K562 (cell line): ENCODE results near the gene POLR3A. TPM values are rescaled to one million over a fixed set of nuclear protein-coding genes. Genes with fewer than 3 reads are reported as not detected.

Experiments
- ATAC-seq: fragments of 200-7000 bp; cut with Tn5 transposase; 3 replicates; pipeline ENCODE4 v1.9.1; 2020; ENCODE audit warnings: moderate library complexity
- BruUV-seq: library from RNA; stranded (reverse); fragments of 400-500 nt; replicated peaks from 2 replicates; lab custom pipeline; 2021; lab: Mats Ljungman, UMichigan
- CTCF ChIA-PET: fragments of 300-600 bp; formaldehyde crosslinking; extraction: SDS; loops from one replicate; lab custom pipeline; 2021; ENCODE audit warnings: low intra/inter-chr PET ratio; lab: Yijun Ruan, JAX
- POLR2A ChIA-PET: fragments of 300-600, 350-650 bp; sonication (Branson Sonifier 250); formaldehyde crosslinking; extraction: SDS; loops from one replicate; lab custom pipeline; 2021; ENCODE audit warnings: antibody characterized with exemption, inconsistent platforms; lab: Yijun Ruan, JAX
- DNase-seq, 4 experiments: peaks; one replicate each; pipeline versions ENCODE4 v3.0.0 to v3.0.0-alpha.2; 2011 to 2018; ENCODE audit warnings: low spot score in 3 of 4, mixed read lengths in 3 of 4; ENCODE audit errors: extremely low read depth in 1 of 4
- FAIRE-seq: peaks from 2 replicates; lab custom pipeline; 2011; peaks lifted over from hg19 to GRCh38; lab: Jason Lieb, UNC
- H2AFZ ChIP-seq: 2 replicates; pipeline ENCODE4 v1.6.0; 2011; ENCODE audit warnings: low read depth, low read length, control low read depth, inconsistent platforms
- H3K27ac ChIP-seq: fragments of 200-600 bp; 3 replicates; pipeline ENCODE4 v1.8.0; 2011; ENCODE audit warnings: low read depth, mild to moderate bottlenecking, control low read depth, inconsistent platforms, low read length, moderate library complexity, mixed read lengths; ENCODE audit errors: extremely low read depth
- H3K27me3 ChIP-seq, 2 experiments: fragments of 300-600 bp in 1 of 2; 2 replicates in 1 of 2; 3 replicates in 1 of 2; pipeline versions ENCODE4 v1.6.0 to v1.8.0; 2011; ENCODE audit warnings: inconsistent platforms in 2 of 2, low read length in 2 of 2, mild to moderate bottlenecking in 1 of 2, mixed read lengths in 1 of 2, moderate library complexity in 1 of 2; ENCODE audit not compliant: control insufficient read depth in 2 of 2, insufficient read depth in 2 of 2
- H3K36me3 ChIP-seq: fragments of 300-600 bp; 3 replicates; pipeline ENCODE4 v1.8.0; 2011; ENCODE audit warnings: mild to moderate bottlenecking, low read length, inconsistent platforms; ENCODE audit not compliant: control insufficient read depth, insufficient read depth
- H3K4me1 ChIP-seq, 2 experiments: fragments of 200-600 bp in 1 of 2; replicated peaks in 1 of 2; 2 replicates in 1 of 2; 3 replicates in 1 of 2; pipeline versions ENCODE4 v1.5.1 to v1.8.0; 2011; ENCODE audit warnings: inconsistent platforms in 2 of 2, low read length in 2 of 2, mild to moderate bottlenecking in 1 of 2, mixed read lengths in 1 of 2, moderate library complexity in 1 of 2; ENCODE audit not compliant: control insufficient read depth in 2 of 2, insufficient read depth in 2 of 2
- H3K4me2 ChIP-seq: 2 replicates; pipeline ENCODE4 v1.6.1; 2011; ENCODE audit warnings: low read length, control low read depth, inconsistent platforms, mixed read lengths; ENCODE audit not compliant: insufficient read depth
- H3K4me3 ChIP-seq: fragments of 200-600 bp; sonication (generic), shearing (Covaris generic); 2 replicates; pipeline ENCODE4 v1.5.1; 2016; ENCODE audit warnings: control low read depth, inconsistent platforms
- H3K79me2 ChIP-seq: fragments of 200-600 bp; 3 replicates; pipeline ENCODE4 v1.8.0; 2011; ENCODE audit warnings: low read length, inconsistent platforms; ENCODE audit not compliant: control insufficient read depth, insufficient read depth
- H3K9ac ChIP-seq, 2 experiments: 2 replicates each; pipeline versions ENCODE4 v1.6.0 to v1.6.1; 2011; ENCODE audit warnings: low read depth in 2 of 2, low read length in 2 of 2, control low read depth in 1 of 2, inconsistent platforms in 1 of 2, mild to moderate bottlenecking in 1 of 2, mixed read lengths in 1 of 2; ENCODE audit not compliant: insufficient read depth in 1 of 2
- H3K9me1 ChIP-seq: one replicate; pipeline ENCODE4 v1.6.0; 2011; ENCODE audit warnings: inconsistent platforms, mild to moderate bottlenecking, low read length, moderate library complexity; ENCODE audit not compliant: control insufficient read depth, insufficient read depth
- H3K9me3 ChIP-seq: replicated peaks from 2 replicates; pipeline ENCODE4 v1.5.1; 2011; ENCODE audit warnings: low read depth, low read length, inconsistent platforms; ENCODE audit not compliant: control insufficient read depth, insufficient read depth
- H4K20me1 ChIP-seq: replicated peaks from 2 replicates; pipeline ENCODE4 v1.6.1; 2011; ENCODE audit warnings: low read length, inconsistent platforms, mixed read lengths; ENCODE audit not compliant: control insufficient read depth, insufficient read depth
- CTBP1 ChIP-seq: fragments of 450-650 bp; IDR thresholded peaks from 2 replicates; pipeline ENCODE4 v1.6.1; 2016; ENCODE audit warnings: borderline replicate concordance
- GABPB1 ChIP-seq: sonication (generic); formaldehyde crosslinking; IDR thresholded peaks from 2 replicates; pipeline ENCODE4 v1.8.0; 2022; ENCODE audit warnings: mild to moderate bottlenecking, missing genetic modification reagents
- HNRNPL ChIP-seq: fragments of 200-400 bp; formaldehyde crosslinking; IDR thresholded peaks from 2 replicates; pipeline ENCODE4 v1.6.1; 2017; ENCODE audit warnings: low read depth, mild to moderate bottlenecking, low read length
- MAZ ChIP-seq, 2 experiments: fragments of 450-650 bp in 1 of 2; sonication (generic) in 1 of 2; formaldehyde crosslinking; IDR thresholded peaks in 1 of 2; conservative IDR thresholded peaks in 1 of 2; 2 replicates each; pipeline versions ENCODE4 v1.4.0 to v1.5.0; 2020; ENCODE audit warnings: mild to moderate bottlenecking in 1 of 2, missing genetic modification reagents in 1 of 2
- NBN ChIP-seq: fragments of 450-650 bp; IDR thresholded peaks from 2 replicates; pipeline ENCODE4 v1.6.1; 2016; ENCODE audit warnings: low read depth, mild to moderate bottlenecking
- PBX2 ChIP-seq, 2 experiments: IDR thresholded peaks in 1 of 2; conservative IDR thresholded peaks in 1 of 2; 2 replicates each; pipeline ENCODE4 v1.6.1; 2016; ENCODE audit warnings: low read depth in 2 of 2, mild to moderate bottlenecking in 1 of 2, missing compliant biosample characterization in 1 of 2, missing genetic modification characterization in 1 of 2, moderate library complexity in 1 of 2
- RBFOX2 ChIP-seq: fragments of 200-400 bp; formaldehyde crosslinking; IDR thresholded peaks from 2 replicates; pipeline ENCODE4 v1.6.1; 2017; ENCODE audit warnings: low read depth, mild to moderate bottlenecking, low read length, moderate library complexity
- SMAD3 ChIP-seq: fragments of 450-650 bp; formaldehyde crosslinking; conservative IDR thresholded peaks from 2 replicates; pipeline ENCODE4 v1.4.0; 2020; ENCODE audit warnings: mild to moderate bottlenecking
- SUPT5H ChIP-seq: fragments of 450-650 bp; IDR thresholded peaks from 2 replicates; pipeline ENCODE4 v1.6.1; 2016
- ZHX1 ChIP-seq: fragments of 150-350 bp; conservative IDR thresholded peaks from 2 replicates; pipeline ENCODE4 v1.6.1; 2014; ENCODE audit warnings: low read length
- ZNF165 ChIP-seq: fragments of 250-450 bp; sonication (Bioruptor Pico); IDR thresholded peaks from 2 replicates; pipeline ENCODE4 v1.4.0; 2020; ENCODE audit warnings: borderline replicate concordance
- ZNF224 ChIP-seq: sonication (generic); formaldehyde crosslinking; IDR thresholded peaks from 2 replicates; pipeline ENCODE4 v1.8.0; 2022; ENCODE audit warnings: mild to moderate bottlenecking, missing genetic modification reagents
- ZNF668 ChIP-seq: fragments of 250-450 bp; sonication (Bioruptor Pico); IDR thresholded peaks from 2 replicates; pipeline ENCODE4 v1.8.0; 2022; ENCODE audit warnings: mild to moderate bottlenecking, inconsistent platforms
- WGBS: fragments of 100-300 bp; shearing (Covaris generic); methylation state at CpG from one replicate; pipeline ENCODE4 v1.1.6; 2016; ENCODE audit warnings: low coverage, mixed read lengths; ENCODE audit not compliant: insufficient coverage; ENCODE audit errors: missing lambda C conversion rate; 5-methylcytosine and 5-hydroxymethylcytosine counted together
- in situ Hi-C: fragments of 300-500 bp; cut with MboI; formaldehyde crosslinking; loops from 4 replicates; pipeline ENCODE4 v1.15.0; 2018; ENCODE audit warnings: inconsistent platforms, mixed read lengths
- intact Hi-C: fragments of 100-400 bp; cut with micrococcal nuclease; formaldehyde crosslinking; loops from 2 replicates; pipeline ENCODE4 v1.14.2; 2022
- polyA plus RNA-seq, 8 experiments: library from polyadenylated mRNA; depleted of rRNA in 4 of 8; stranded (reverse) in 5 of 8; unstranded in 3 of 8; fragments of >200 nt; fragmentation: Nextera tagmentation in 2 of 8; fragmentation: Illumina TruSeq in 1 of 8; extraction: Ambion mirVana in 2 of 8; extraction: Trizol in 1 of 8; gene quantifications; 2 replicates each; pipeline versions ENCODE4 v1.2.1 to v1.2.3, GENCODE V29; 2011 to 2014; ENCODE audit warnings: inconsistent platforms in 1 of 8, missing spikeins in 1 of 8
- total RNA-seq, 7 experiments: library from RNA; depleted of rRNA in 6 of 7; stranded (reverse); fragments of >200 nt in 6 of 7; fragmentation: Illumina TruSeq in 2 of 7; extraction: Trizol in 2 of 7; gene quantifications; 2 replicates each; pipeline versions ENCODE4 v1.2.1 to v1.2.3, GENCODE V29; 2011 to 2021; ENCODE audit warnings: low replicate concordance in 1 of 7

POLR3A gene
- total and polyA plus RNA-seq, 9 of the 15 experiments (the other 6 are each of a cell fraction or from before 2014, with no cell fraction given) = 14.9 to 37.0 (median 26.7) TPM

GRCh38 chr10:77926566-77927401, 102.5 kb downstream of the POLR3A start, which contains the start of gene DLG5:
Gene DLG5 (minus strand): TSS chr10:77926755. CDS start chr10:77926520, 235 bp downstream.
- no TSS peak for BruUV-seq
- TF ChIP-seq SMAD3 (no peak), ZNF165 (CRISPR knock-in tag) (no peak), PBX2 (CRISPR knock-in tag; IDR thresholded peaks at IDR 0.05; ENCODE audit: low read depth) (no peak), PBX2 (tag; conservative IDR thresholded peaks at IDR 0.05; ENCODE audit: low read depth) (no peak), GABPB1 (CRISPR knock-in tag) (no peak), ZNF668 (CRISPR knock-in tag) (no peak), RBFOX2 (peak; percentile 73), ZHX1 (no peak), HNRNPL (no peak), SUPT5H (no peak), CTBP1 (peak; percentile 11; the same call in 1 of the 2 replicates), NBN (no peak), MAZ (CRISPR knock-in tag; conservative IDR thresholded peaks at IDR 0.05 in 1 of 2, IDR thresholded peaks at IDR 0.05 in 1 of 2) (peak in 1 of 2 experiments; percentile 57; a peak in 3 of 4 replicates), ZNF224 (CRISPR knock-in tag) (no peak)

More at GRCh38 chr10:77926566-77927401, 102.5 kb downstream of the POLR3A start, which contains the start of gene DLG5:
- Histone ChIP-seq H3K9me1 (no peaks in the 10 kb centered on the region), H2AFZ (peak within 1 kb of the TSS; percentile 94), H3K4me2 (peak within 1 kb of the TSS; percentile 89), H3K4me1 (peaks cover 34 to 36% of the 10 kb centered on the region in 2 experiments; a peak in 4 of 5 replicates), H3K27me3 (no peaks in the 10 kb centered on the region), H4K20me1 (peaks cover 10% of the 10 kb centered on the region; the same call in 1 of the 2 replicates), H3K9ac (peak within 1 kb of the TSS; percentile 73 to 99), H3K79me2 (peaks cover 44% of the 10 kb centered on the region), H3K4me3 (peak within 1 kb of the TSS; percentile 71), H3K36me3 (peaks cover 7% of the 10 kb centered on the region; the same call in 1 of the 3 replicates), H3K9me3 (no peaks in the 10 kb centered on the region), H3K27ac (peak within 1 kb of the TSS; percentile 75)
- DNase-seq = peak; percentile 80 to 91 (median 86)
- ChIA-PET POLR2A (interaction anchor here (0.6 to 10.4 kb wide), 7 partner anchors 8 to 393 kb away, joined by 3 to 89 read pairs (median 6); no protein-coding TSS in a partner anchor), CTCF (no interaction called here)
- no peak for FAIRE-seq
- in situ Hi-C loops (no loop called here), intact Hi-C loops (loop anchor here (5.0 kb wide), 2 partner anchors 46 to 79 kb away; no protein-coding TSS in a partner anchor)
- peak; percentile 64 for ATAC-seq
- 0% methylated on average over 7 of the region's 95 CpGs for WGBS
